OCI-LY1 (cell line): ENCODE measurements around the gene PARD3B.

Source experiments
- H2AFZ ChIP-seq: fragments of 200-600 bp; sonication (generic), shearing (Covaris generic); 2 replicates; pipeline ENCODE4 v1.6.0; 2014; ENCODE audit warnings: antibody characterized with exemption, mild to moderate bottlenecking, low read length
- H3F3A ChIP-seq: fragments of 200-600 bp; sonication (generic), shearing (Covaris generic); 2 replicates; pipeline ENCODE4 v1.6.0; 2014; ENCODE audit warnings: mild to moderate bottlenecking, antibody characterized with exemption, low read length, moderate library complexity; ENCODE audit not compliant: insufficient read depth
- H3K27ac ChIP-seq: fragments of 200-600 bp; sonication (generic); 2 replicates; pipeline ENCODE4 v1.5.1; 2014; ENCODE audit warnings: low read length, mixed run types, mild to moderate bottlenecking, low read depth; ENCODE audit not compliant: poor library complexity, severe bottlenecking
- H3K27me3 ChIP-seq: fragments of 200-600 bp; sonication (generic); 2 replicates; pipeline ENCODE4 v1.6.0; 2014; ENCODE audit warnings: antibody characterized with exemption, mild to moderate bottlenecking, low read length, moderate library complexity; ENCODE audit not compliant: insufficient read depth
- H3K36me3 ChIP-seq: fragments of 200-600 bp; sonication (generic); 2 replicates; pipeline ENCODE4 v1.6.1; 2014; ENCODE audit warnings: mild to moderate bottlenecking, antibody characterized with exemption, low read length, moderate library complexity, mixed read lengths; ENCODE audit not compliant: insufficient read depth
- H3K4me1 ChIP-seq: fragments of 200-600 bp; sonication (generic); 2 replicates; pipeline ENCODE4 v1.5.1; 2014; ENCODE audit warnings: mild to moderate bottlenecking, low read length, moderate library complexity; ENCODE audit not compliant: insufficient read depth, severe bottlenecking
- H3K4me2 ChIP-seq: fragments of 200-600 bp; sonication (generic), shearing (Covaris generic); 2 replicates; pipeline ENCODE4 v1.6.1; 2014; ENCODE audit warnings: low read length
- H3K4me3 ChIP-seq: fragments of 200-600 bp; sonication (generic); 2 replicates; pipeline ENCODE4 v1.5.1; 2014; ENCODE audit warnings: low read length, low read depth, mild to moderate bottlenecking, mixed read lengths; ENCODE audit not compliant: poor library complexity, severe bottlenecking
- H3K79me2 ChIP-seq: fragments of 200-600 bp; shearing (Covaris generic); 2 replicates; pipeline ENCODE4 v1.6.1; 2016; ENCODE audit warnings: mixed run types, low read length, mixed read lengths; ENCODE audit not compliant: insufficient read depth
- H3K9ac ChIP-seq: fragments of 200-600 bp; sonication (generic), shearing (Covaris generic); 2 replicates; pipeline ENCODE4 v1.6.1; 2014; ENCODE audit warnings: mild to moderate bottlenecking, low read length, mixed read lengths
- H3K9me2 ChIP-seq: fragments of 200-600 bp; sonication (generic), shearing (Covaris generic); 2 replicates; pipeline ENCODE4 v1.6.1; 2014; ENCODE audit warnings: low read depth, mild to moderate bottlenecking, low read length, mixed read lengths
- H3K9me3 ChIP-seq: fragments of 200-600 bp; shearing (Covaris generic); 2 replicates; pipeline ENCODE4 v1.6.1; 2014; ENCODE audit warnings: low read length, mixed read lengths
- H4K20me1 ChIP-seq: fragments of 200-600 bp; sonication (generic), shearing (Covaris generic); 2 replicates; pipeline ENCODE4 v1.6.0; 2016; ENCODE audit warnings: mild to moderate bottlenecking, low read length; ENCODE audit not compliant: insufficient read depth
- EZH2 ChIP-seq: fragments of 200-600 bp; sonication (generic), shearing (Covaris generic); IDR thresholded peaks from 2 replicates; pipeline ENCODE4 v1.8.0; 2017; ENCODE audit warnings: borderline replicate concordance, mixed run types, mild to moderate bottlenecking, antibody characterized with exemption, low read length, moderate library complexity, mixed read lengths
- TF ChIP-seq, protein P1 (sequence below): fragments of 200-600 bp; sonication (generic), shearing (Covaris generic); IDR thresholded peaks from 2 replicates; pipeline ENCODE4 v1.5.1; 2017; ENCODE audit warnings: mild to moderate bottlenecking, antibody characterized with exemption, low read length, moderate library complexity, mixed read lengths

The PARD3B gene

DNA sequence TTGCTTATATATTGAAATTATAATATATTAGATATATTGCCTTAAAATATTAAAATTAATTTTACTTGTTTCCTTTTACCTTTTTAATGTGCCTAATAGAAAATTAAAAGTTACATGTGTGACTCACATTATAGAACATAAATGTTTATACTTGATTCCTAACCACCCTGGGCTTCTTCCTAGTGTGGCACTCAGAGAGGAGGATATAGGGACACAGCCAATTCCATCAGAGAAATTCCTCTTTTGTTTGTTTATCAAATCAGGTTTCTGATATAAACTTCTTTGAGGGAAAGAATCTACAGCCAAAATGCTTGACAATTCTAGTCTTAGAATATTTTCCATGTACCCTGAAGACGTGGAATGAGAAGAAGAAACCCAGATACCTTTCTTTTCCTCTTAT is 788.1 kb downstream of the PARD3B start:
- H4K20me1 ChIP-seq: no peaks in the 10 kb centered on the region
- no peaks in the 10 kb centered on the region for H3K27me3 ChIP-seq
- no peaks in the 10 kb centered on the region for H3K9me2 ChIP-seq
- H3K4me2 ChIP-seq: no peak overlapping the region
- no peaks in the 10 kb centered on the region for H3K9me3 ChIP-seq
- no peaks in the 10 kb centered on the region for H3K4me1 ChIP-seq
- no peak overlapping the region for H3K27ac ChIP-seq
- no peaks in the 10 kb centered on the region for H3K79me2 ChIP-seq
- H3F3A ChIP-seq: no peaks in the 10 kb centered on the region
- no peak overlapping the region for H2AFZ ChIP-seq
- H3K4me3 ChIP-seq: no peak overlapping the region
- no peak overlapping the region for H3K9ac ChIP-seq
- TF ChIP-seq EZH2: no peak
- TF ChIP-seq, protein P1, sequence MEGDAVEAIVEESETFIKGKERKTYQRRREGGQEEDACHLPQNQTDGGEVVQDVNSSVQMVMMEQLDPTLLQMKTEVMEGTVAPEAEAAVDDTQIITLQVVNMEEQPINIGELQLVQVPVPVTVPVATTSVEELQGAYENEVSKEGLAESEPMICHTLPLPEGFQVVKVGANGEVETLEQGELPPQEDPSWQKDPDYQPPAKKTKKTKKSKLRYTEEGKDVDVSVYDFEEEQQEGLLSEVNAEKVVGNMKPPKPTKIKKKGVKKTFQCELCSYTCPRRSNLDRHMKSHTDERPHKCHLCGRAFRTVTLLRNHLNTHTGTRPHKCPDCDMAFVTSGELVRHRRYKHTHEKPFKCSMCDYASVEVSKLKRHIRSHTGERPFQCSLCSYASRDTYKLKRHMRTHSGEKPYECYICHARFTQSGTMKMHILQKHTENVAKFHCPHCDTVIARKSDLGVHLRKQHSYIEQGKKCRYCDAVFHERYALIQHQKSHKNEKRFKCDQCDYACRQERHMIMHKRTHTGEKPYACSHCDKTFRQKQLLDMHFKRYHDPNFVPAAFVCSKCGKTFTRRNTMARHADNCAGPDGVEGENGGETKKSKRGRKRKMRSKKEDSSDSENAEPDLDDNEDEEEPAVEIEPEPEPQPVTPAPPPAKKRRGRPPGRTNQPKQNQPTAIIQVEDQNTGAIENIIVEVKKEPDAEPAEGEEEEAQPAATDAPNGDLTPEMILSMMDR: no peak
- no peaks in the 10 kb centered on the region for H3K36me3 ChIP-seq

- Histone ChIP-seq H3K9ac (no peak overlapping the region), H3F3A (no peaks in the 10 kb centered on the region), H3K36me3 (no peaks in the 10 kb centered on the region), H3K9me3 (no peaks in the 10 kb centered on the region), H4K20me1 (no peaks in the 10 kb centered on the region), H3K4me2 (no peak overlapping the region), H3K4me1 (no peaks in the 10 kb centered on the region), H3K27me3 (no peaks in the 10 kb centered on the region), H3K4me3 (no peak overlapping the region), H3K79me2 (no peaks in the 10 kb centered on the region), H2AFZ (no peak overlapping the region), H3K27ac (no peak overlapping the region), H3K9me2 (no peaks in the 10 kb centered on the region)
- no peak for TF ChIP-seq EZH2
- TF ChIP-seq, protein P1: no peak
Measured at GRCh38 chr2:205337274-205337673, 792.0 kb downstream of the PARD3B start.

GRCh38 chr2:205338156-205338555 is 792.9 kb downstream of the PARD3B start:
- TF ChIP-seq EZH2: no peak
- TF ChIP-seq, protein P1: no peak
- Histone ChIP-seq H3K9me2 (no peaks in the 10 kb centered on the region), H3F3A (no peaks in the 10 kb centered on the region), H2AFZ (no peak overlapping the region), H3K27ac (no peak overlapping the region), H3K4me1 (no peaks in the 10 kb centered on the region), H3K79me2 (no peaks in the 10 kb centered on the region), H3K27me3 (no peaks in the 10 kb centered on the region), H3K9me3 (no peaks in the 10 kb centered on the region), H3K4me3 (no peak overlapping the region), H4K20me1 (no peaks in the 10 kb centered on the region), H3K4me2 (no peak overlapping the region), H3K36me3 (no peaks in the 10 kb centered on the region), H3K9ac (no peak overlapping the region)
